ENCODE data around the gene CLASP2. TPM values are rescaled to one million over a fixed set of nuclear protein-coding genes. Genes with fewer than 3 reads are reported as not detected.

Gene CLASP2
- polyA plus RNA-seq, 1 donor (not counting 4 experiments of a cell fraction or from before 2014, with no cell fraction given) = 49.5 TPM

Small RNA genes lying within 50 kb of the gene (small RNA-seq; reads per million reads assigned to genes)
- gene COX6CP10 (ENCODE audit: insufficient read length in 3 of 3, low read depth in 3 of 3, low replicate concordance in 1 of 3) (0 reads per million in 3 experiments), gene RNA5SP128 (ENCODE audit: insufficient read length in 3 of 3, low read depth in 3 of 3, low replicate concordance in 1 of 3) (0 reads per million in 3 experiments)

Other genes with a start within 250 kb of the CLASP2 start
- 79.6 to 183 TPM (median 138 TPM) in 3 replicates for gene PDCD6IP, start 80.4 kb upstream of the CLASP2 start, polyA plus RNA-seq

All from keratinocyte (primary cell).